Keratinocyte (primary cell): ENCODE data around the gene RNH1.

Source experiments
- EZH2 ChIP-seq: IDR thresholded peaks from one replicate; pipeline ENCODE4 v1.6.1; 2012; ENCODE audit warnings: inconsistent platforms, mild to moderate bottlenecking, low read length, moderate library complexity
- TF ChIP-seq, protein P1 (sequence below), 3 experiments: IDR thresholded peaks in 1 of 3; conservative IDR thresholded peaks in 1 of 3; optimal IDR thresholded peaks in 1 of 3; 2 replicates in 2 of 3; 3 replicates in 1 of 3; pipeline versions ENCODE3 to v1.5.1; 2011; ENCODE audit warnings: low read length in 3 of 3, mild to moderate bottlenecking in 3 of 3, moderate library complexity in 2 of 3, control low read depth in 1 of 3, inconsistent platforms in 1 of 3; ENCODE audit not compliant: insufficient read depth in 2 of 3; ENCODE audit errors: extremely low read depth in 1 of 3

DNA sequence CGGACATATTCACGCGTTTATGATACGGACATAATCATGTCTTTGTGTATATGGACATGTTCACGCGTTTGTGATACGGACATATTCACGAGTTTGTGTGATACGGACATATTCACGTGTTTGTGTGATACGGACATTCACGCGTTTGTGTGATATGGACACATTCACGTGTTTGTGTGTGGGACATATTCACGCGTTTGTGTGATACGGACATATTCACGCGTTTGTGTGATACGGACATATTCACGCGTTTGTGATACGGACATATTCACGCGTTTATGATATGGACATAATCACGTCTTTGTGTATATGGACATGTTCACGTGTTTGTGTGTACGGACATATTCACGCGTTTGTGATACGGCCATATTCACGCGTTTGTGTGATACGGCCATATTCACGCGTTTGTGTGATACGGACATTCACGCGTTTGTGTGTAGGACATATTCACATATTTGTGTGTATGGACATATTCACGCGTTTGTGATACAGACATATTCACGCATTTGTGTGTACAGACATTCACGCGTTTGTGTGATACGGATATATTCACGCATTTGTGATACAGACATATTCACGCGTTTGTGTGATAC is 32.0 kb downstream of the RNH1 start:
- TF ChIP-seq, protein P1, sequence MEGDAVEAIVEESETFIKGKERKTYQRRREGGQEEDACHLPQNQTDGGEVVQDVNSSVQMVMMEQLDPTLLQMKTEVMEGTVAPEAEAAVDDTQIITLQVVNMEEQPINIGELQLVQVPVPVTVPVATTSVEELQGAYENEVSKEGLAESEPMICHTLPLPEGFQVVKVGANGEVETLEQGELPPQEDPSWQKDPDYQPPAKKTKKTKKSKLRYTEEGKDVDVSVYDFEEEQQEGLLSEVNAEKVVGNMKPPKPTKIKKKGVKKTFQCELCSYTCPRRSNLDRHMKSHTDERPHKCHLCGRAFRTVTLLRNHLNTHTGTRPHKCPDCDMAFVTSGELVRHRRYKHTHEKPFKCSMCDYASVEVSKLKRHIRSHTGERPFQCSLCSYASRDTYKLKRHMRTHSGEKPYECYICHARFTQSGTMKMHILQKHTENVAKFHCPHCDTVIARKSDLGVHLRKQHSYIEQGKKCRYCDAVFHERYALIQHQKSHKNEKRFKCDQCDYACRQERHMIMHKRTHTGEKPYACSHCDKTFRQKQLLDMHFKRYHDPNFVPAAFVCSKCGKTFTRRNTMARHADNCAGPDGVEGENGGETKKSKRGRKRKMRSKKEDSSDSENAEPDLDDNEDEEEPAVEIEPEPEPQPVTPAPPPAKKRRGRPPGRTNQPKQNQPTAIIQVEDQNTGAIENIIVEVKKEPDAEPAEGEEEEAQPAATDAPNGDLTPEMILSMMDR (optimal IDR thresholded peaks at IDR 0.05 in 1 of 3, IDR thresholded peaks at IDR 0.05 in 1 of 3, conservative IDR thresholded peaks at IDR 0.05 in 1 of 3; ENCODE audit: extremely low read depth in 1 of 3, insufficient read depth in 2 of 3, low read length in 3 of 3), result no peak
- TF ChIP-seq EZH2, result no peak
